ENCODE measurements around the gene SPATA22. TPM values are rescaled to one million over a fixed set of nuclear protein-coding genes. Genes with fewer than 3 reads are reported as not detected.

The SPATA22 gene
- polyA plus RNA-seq, 2 of the 4 experiments (the other 2 are of a cell fraction), result not detected

GRCh38 chr17:3510090-3510489 is 38.5 kb upstream of the SPATA22 start:
- Histone ChIP-seq H3K4me2 (no peak overlapping the region), H3K27ac (no peak overlapping the region), H3K4me3 (no peak overlapping the region), H3K9me3 (no peaks in the 10 kb centered on the region; the same call in 2 of the 3 replicates), H3K4me1 (no peaks in the 10 kb centered on the region)
- ChIA-PET POLR2A (no interaction called here), CTCF (no interaction called here)
- TF ChIP-seq BCL3 (IDR thresholded peaks at IDR 0.05) (no peak), BHLHE40 (IDR thresholded peaks at IDR 0.05; ENCODE audit: low read depth, low read length) (no peak), SMC3 (IDR thresholded peaks at IDR 0.05) (no peak), MAX (IDR thresholded peaks at IDR 0.05) (no peak), ZSCAN20 (CRISPR knock-in tag; IDR thresholded peaks at IDR 0.05) (no peak), NFE2L2 (conservative IDR thresholded peaks at IDR 0.05; ENCODE audit: low read length) (no peak), HEYL (CRISPR knock-in tag; IDR thresholded peaks at IDR 0.05) (no peak), HOXA7 (CRISPR knock-in tag; IDR thresholded peaks at IDR 0.05) (no peak), USF2 (IDR thresholded peaks at IDR 0.05) (no peak), RNF2 (IDR thresholded peaks at IDR 0.05; ENCODE audit: borderline replicate concordance, low read depth) (no peak), EP300 (IDR thresholded peaks at IDR 0.05) (no peak)
- 55% methylated on average over 7 of the region's 7 CpGs for WGBS (ENCODE audit: missing lambda C conversion rate)
- no peak for ATAC-seq
- no peak for DNase-seq (ENCODE audit: low read depth in 1 of 2, low spot score in 1 of 2)
- FAIRE-seq, result no peak

GRCh38 chr17:3507869-3508268 is 36.2 kb upstream of the SPATA22 start:
- Histone ChIP-seq H3K4me3 (no peak overlapping the region), H3K4me2 (no peak overlapping the region), H3K9me3 (no peaks in the 10 kb centered on the region; the same call in 1 of the 3 replicates), H3K27ac (no peak overlapping the region), H3K4me1 (no peaks in the 10 kb centered on the region)
- ChIA-PET CTCF (no interaction called here), POLR2A (no interaction called here)
- 5% methylated on average over 3 of the region's 3 CpGs for WGBS (ENCODE audit: missing lambda C conversion rate)
- FAIRE-seq (no peak), DNase-seq (ENCODE audit: low read depth in 1 of 2, low spot score in 1 of 2) (no peak), ATAC-seq (no peak)
- TF ChIP-seq ATOH8 (CRISPR knock-in tag; IDR thresholded peaks at IDR 0.05; ENCODE audit: low read depth) (no peak), E2F6 (IDR thresholded peaks at IDR 0.05; ENCODE audit: borderline replicate concordance, low read depth) (no peak), HOXB13 (CRISPR knock-in tag; IDR thresholded peaks at IDR 0.05; ENCODE audit: low read depth) (no peak), CBX8 (IDR thresholded peaks at IDR 0.05) (no peak), HDAC2 (IDR thresholded peaks at IDR 0.05) (no peak), ZSCAN20 (CRISPR knock-in tag; IDR thresholded peaks at IDR 0.05) (no peak), EHF (CRISPR knock-in tag; IDR thresholded peaks at IDR 0.05) (no peak), SMC3 (IDR thresholded peaks at IDR 0.05) (no peak), POLR2A (IDR thresholded peaks at IDR 0.05; ENCODE audit: low read length) (no peak), TP53 (CRISPR knock-in tag; IDR thresholded peaks at IDR 0.05) (no peak), USF2 (IDR thresholded peaks at IDR 0.05) (no peak), RFX5 (IDR thresholded peaks at IDR 0.05) (no peak), FOXS1 (CRISPR knock-in tag; IDR thresholded peaks at IDR 0.05) (no peak), HMGXB4 (CRISPR knock-in tag; IDR thresholded peaks at IDR 0.05; ENCODE audit: borderline replicate concordance) (no peak), CEBPB (IDR thresholded peaks at IDR 0.05) (no peak), GATA3 (IDR thresholded peaks at IDR 0.05; ENCODE audit: borderline replicate concordance) (no peak), MYC (IDR thresholded peaks at IDR 0.05; ENCODE audit: borderline replicate concordance, low read length) (no peak), CTCF (IDR thresholded peaks at IDR 0.05) (no peak), HEYL (CRISPR knock-in tag; IDR thresholded peaks at IDR 0.05) (no peak)
